ENCODE results near the gene LRMDA. TPM values are rescaled to one million over a fixed set of nuclear protein-coding genes. Genes with fewer than 3 reads are reported as not detected.

The LRMDA gene
- polyA plus RNA-seq, 2 of the 4 experiments (the other 2 are of a cell fraction) = 4.6 to 5.2 TPM

GRCh38 chr10:75663947-75664664 is 232.7 kb downstream of the LRMDA start:
- POLR2A ChIA-PET = no interaction called here
- H3K9me3 ChIP-seq = no peaks in the 10 kb centered on the region
- ATAC-seq = no peak
- H3K4me3 ChIP-seq = no peak overlapping the region
- no peaks in the 10 kb centered on the region for H3K4me1 ChIP-seq
- WGBS (ENCODE audit: missing lambda C conversion rate) = 55% methylated on average over 3 of the region's 3 CpGs
- CTCF ChIA-PET = interaction anchor here (0.8 kb wide), 1 partner anchor 79 kb away, joined by 3 read pairs; no protein-coding TSS in a partner anchor
- FAIRE-seq = no peak
- TF ChIP-seq PHF8 (IDR thresholded peaks at IDR 0.05; ENCODE audit: borderline replicate concordance, low read depth) = no peak
- TF ChIP-seq USF2 (IDR thresholded peaks at IDR 0.05) = no peak
- peak; percentile 53 for TF ChIP-seq MAFK (IDR thresholded peaks at IDR 0.05; ENCODE audit: partially characterized antibody)
- H3K4me2 ChIP-seq = no peak overlapping the region
- DNase-seq (ENCODE audit: low read depth in 1 of 2, low spot score in 1 of 2) = no peak
- no peak overlapping the region for H3K27ac ChIP-seq

DNA sequence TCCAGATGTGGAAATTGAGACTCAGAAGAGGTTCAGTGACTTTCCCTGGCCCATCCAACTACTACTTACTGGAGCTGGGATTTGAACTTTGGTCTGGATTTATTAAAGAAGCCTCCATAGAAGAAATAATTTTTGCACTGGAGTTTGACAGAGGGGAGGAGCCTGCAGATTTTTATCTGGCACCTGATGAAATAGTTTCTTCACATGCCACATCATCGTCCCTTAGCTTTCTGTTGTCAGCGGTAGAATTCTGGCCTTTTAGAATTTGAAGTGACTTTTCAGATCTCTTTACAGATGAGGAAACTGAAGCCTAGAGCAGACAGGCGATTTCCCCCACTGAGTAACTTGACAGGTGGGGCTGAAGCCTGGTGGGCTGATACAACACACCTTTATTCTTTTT is 233.5 kb downstream of the LRMDA start:
- no peak for DNase-seq (ENCODE audit: low read depth in 1 of 2, low spot score in 1 of 2)
- TF ChIP-seq ZFP36 (IDR thresholded peaks at IDR 0.05; ENCODE audit: borderline replicate concordance, partially characterized antibody) (no peak), SMC3 (IDR thresholded peaks at IDR 0.05) (no peak), MAFK (IDR thresholded peaks at IDR 0.05; ENCODE audit: partially characterized antibody) (no peak), MAZ (IDR thresholded peaks at IDR 0.05; ENCODE audit: borderline replicate concordance, low read depth, low read length) (no peak), USF2 (IDR thresholded peaks at IDR 0.05) (no peak), HOXA7 (CRISPR knock-in tag; IDR thresholded peaks at IDR 0.05) (no peak), HOXB13 (CRISPR knock-in tag; IDR thresholded peaks at IDR 0.05; ENCODE audit: low read depth) (no peak), EP300 (IDR thresholded peaks at IDR 0.05) (no peak), HEYL (CRISPR knock-in tag; IDR thresholded peaks at IDR 0.05) (no peak), POLR2AphosphoS2 (conservative IDR thresholded peaks at IDR 0.05; ENCODE audit: low read length) (no peak), JUN (IDR thresholded peaks at IDR 0.05) (no peak)
- H3K4me2 ChIP-seq = no peak overlapping the region
- FAIRE-seq = no peak
- no peak for ATAC-seq
- no peak overlapping the region for H3K4me3 ChIP-seq
- no peaks in the 10 kb centered on the region for H3K9me3 ChIP-seq
- ChIA-PET CTCF (interaction anchor here (0.8 kb wide), 1 partner anchor 80 kb away, joined by 3 read pairs; no protein-coding TSS in a partner anchor), POLR2A (no interaction called here)
- H3K27ac ChIP-seq = no peak overlapping the region
- no peaks in the 10 kb centered on the region for H3K4me1 ChIP-seq
- WGBS (ENCODE audit: missing lambda C conversion rate) = 68% methylated on average over 3 of the region's 3 CpGs

DNA sequence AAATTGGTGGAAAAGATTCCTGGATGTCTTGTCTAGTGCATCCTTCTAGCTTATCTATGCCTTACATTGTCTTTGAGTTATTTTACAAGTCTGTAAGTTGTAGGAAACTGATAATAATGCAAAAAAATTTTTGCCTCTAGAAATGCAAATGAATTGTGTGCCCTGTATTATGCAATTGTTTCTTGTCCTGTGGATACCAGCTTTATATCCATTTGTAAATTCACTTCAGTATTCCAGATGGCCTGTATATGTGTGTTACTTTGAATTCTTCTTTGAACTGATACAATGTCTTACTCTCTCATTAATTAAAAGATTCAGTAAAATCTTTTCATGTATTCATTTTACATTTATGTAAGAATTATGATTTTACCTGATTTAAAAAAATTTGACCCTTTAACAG is 234.3 kb downstream of the LRMDA start:
- Histone ChIP-seq H3K4me1 (no peaks in the 10 kb centered on the region), H3K4me2 (no peak overlapping the region), H3K9me3 (no peaks in the 10 kb centered on the region), H3K27ac (no peak overlapping the region), H3K4me3 (no peak overlapping the region)
- ATAC-seq (no peak), DNase-seq (ENCODE audit: low read depth in 1 of 2, low spot score in 1 of 2) (no peak), FAIRE-seq (no peak)
- TF ChIP-seq HEYL (CRISPR knock-in tag; IDR thresholded peaks at IDR 0.05) (no peak), EHMT2 (IDR thresholded peaks at IDR 0.05; ENCODE audit: low read depth) (no peak), HOXB5 (CRISPR knock-in tag; IDR thresholded peaks at IDR 0.05) (no peak), JUN (IDR thresholded peaks at IDR 0.05) (no peak), FOXS1 (CRISPR knock-in tag; IDR thresholded peaks at IDR 0.05) (no peak), HOXB13 (CRISPR knock-in tag; IDR thresholded peaks at IDR 0.05; ENCODE audit: low read depth) (no peak), RAD21 (conservative IDR thresholded peaks at IDR 0.05 in 1 of 2, IDR thresholded peaks at IDR 0.05 in 1 of 2) (no peak), USF2 (IDR thresholded peaks at IDR 0.05) (no peak), MAX (IDR thresholded peaks at IDR 0.05) (no peak), CEBPB (IDR thresholded peaks at IDR 0.05) (no peak), RARB (CRISPR knock-in tag; IDR thresholded peaks at IDR 0.05) (no peak), CHD2 (IDR thresholded peaks at IDR 0.05; ENCODE audit: low read length, partially characterized antibody) (no peak), GATA3 (IDR thresholded peaks at IDR 0.05; ENCODE audit: borderline replicate concordance) (no peak), RNF2 (IDR thresholded peaks at IDR 0.05; ENCODE audit: borderline replicate concordance, low read depth) (no peak), SREBF2 (IDR thresholded peaks at IDR 0.05) (no peak), POLR2AphosphoS2 (conservative IDR thresholded peaks at IDR 0.05; ENCODE audit: low read length) (no peak)
- TF ChIP-seq, protein P1, sequence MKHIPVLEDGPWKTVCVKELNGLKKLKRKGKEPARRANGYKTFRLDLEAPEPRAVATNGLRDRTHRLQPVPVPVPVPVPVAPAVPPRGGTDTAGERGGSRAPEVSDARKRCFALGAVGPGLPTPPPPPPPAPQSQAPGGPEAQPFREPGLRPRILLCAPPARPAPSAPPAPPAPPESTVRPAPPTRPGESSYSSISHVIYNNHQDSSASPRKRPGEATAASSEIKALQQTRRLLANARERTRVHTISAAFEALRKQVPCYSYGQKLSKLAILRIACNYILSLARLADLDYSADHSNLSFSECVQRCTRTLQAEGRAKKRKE (CRISPR knock-in tag; IDR thresholded peaks at IDR 0.05; ENCODE audit: low read depth) = no peak
- TF ChIP-seq, protein P2, sequence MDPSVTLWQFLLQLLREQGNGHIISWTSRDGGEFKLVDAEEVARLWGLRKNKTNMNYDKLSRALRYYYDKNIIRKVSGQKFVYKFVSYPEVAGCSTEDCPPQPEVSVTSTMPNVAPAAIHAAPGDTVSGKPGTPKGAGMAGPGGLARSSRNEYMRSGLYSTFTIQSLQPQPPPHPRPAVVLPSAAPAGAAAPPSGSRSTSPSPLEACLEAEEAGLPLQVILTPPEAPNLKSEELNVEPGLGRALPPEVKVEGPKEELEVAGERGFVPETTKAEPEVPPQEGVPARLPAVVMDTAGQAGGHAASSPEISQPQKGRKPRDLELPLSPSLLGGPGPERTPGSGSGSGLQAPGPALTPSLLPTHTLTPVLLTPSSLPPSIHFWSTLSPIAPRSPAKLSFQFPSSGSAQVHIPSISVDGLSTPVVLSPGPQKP (IDR thresholded peaks at IDR 0.05; ENCODE audit: low read depth, low read length) = no peak
- TF ChIP-seq, protein P3, sequence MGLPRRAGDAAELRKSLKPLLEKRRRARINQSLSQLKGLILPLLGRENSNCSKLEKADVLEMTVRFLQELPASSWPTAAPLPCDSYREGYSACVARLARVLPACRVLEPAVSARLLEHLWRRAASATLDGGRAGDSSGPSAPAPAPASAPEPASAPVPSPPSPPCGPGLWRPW (IDR thresholded peaks at IDR 0.05) = no peak
- ChIA-PET CTCF (no interaction called here), POLR2A (no interaction called here)

All from A549 (cell line).